Measurements from ENCODE around the gene VTI1B.

GRCh38 chr14:67697006-67697405 lies 22.6 kb upstream of the VTI1B start:
- TF ChIP-seq POLR2A (IDR thresholded peaks at IDR 0.05) = no peak
- no peak for TF ChIP-seq CTCF (IDR thresholded peaks at IDR 0.05)
